ENCODE measurements around the gene GZF1. TPM values are rescaled to one million over a fixed set of nuclear protein-coding genes. Genes with fewer than 3 reads are reported as not detected.

Gene GZF1
- total RNA-seq, 1 donor from 2014 or later = 24.9 TPM

GRCh38 chr20:23415555-23415954, 53.6 kb downstream of the GZF1 start:
- Histone ChIP-seq H3K9me3 (replicated peaks) (no peaks in the 10 kb centered on the region), H3K27ac (replicated peaks) (peak overlapping the region; percentile 47), H3K36me3 (no peaks in the 10 kb centered on the region), H3K4me3 (no peak overlapping the region), H3K4me1 (peaks cover 79% of the 10 kb centered on the region), H3K27me3 (ENCODE audit: low read depth) (no peaks in the 10 kb centered on the region)
- intact Hi-C loops (cut with micrococcal nuclease) = no loop called here
- no peak for DNase-seq
- TF ChIP-seq CTCF (IDR thresholded peaks at IDR 0.05; ENCODE audit: borderline replicate concordance) = no peak

- intact Hi-C loops (cut with micrococcal nuclease) = no loop called here
- DNase-seq = no peak
- H3K36me3 ChIP-seq = no peaks in the 10 kb centered on the region
- no peak overlapping the region for H3K4me3 ChIP-seq
- H3K27me3 ChIP-seq (ENCODE audit: low read depth) = no peaks in the 10 kb centered on the region
- no peak for TF ChIP-seq CTCF (IDR thresholded peaks at IDR 0.05; ENCODE audit: borderline replicate concordance)
- H3K4me1 ChIP-seq = peaks cover 79% of the 10 kb centered on the region
- no peaks in the 10 kb centered on the region for H3K9me3 ChIP-seq (replicated peaks)
- peak overlapping the region; percentile 47 for H3K27ac ChIP-seq (replicated peaks)
Measured at GRCh38 chr20:23415959-23416583, 54.1 kb downstream of the GZF1 start.

GRCh38 chr20:23417861-23418260, 55.9 kb downstream of the GZF1 start:
- H3K4me1 ChIP-seq = peaks cover 72% of the 10 kb centered on the region
- peak overlapping the region; percentile 52 for H3K27ac ChIP-seq (replicated peaks)

GRCh38 chr20:23419657-23419994, 57.6 kb downstream of the GZF1 start:
- TF ChIP-seq CTCF (IDR thresholded peaks at IDR 0.05; ENCODE audit: borderline replicate concordance) = no peak
- H3K4me1 ChIP-seq = peaks cover 62% of the 10 kb centered on the region
- H3K27me3 ChIP-seq (ENCODE audit: low read depth) = peaks cover 2% of the 10 kb centered on the region
- DNase-seq = no peak
- peak overlapping the region; percentile 90 for H3K27ac ChIP-seq (replicated peaks)
- H3K36me3 ChIP-seq = no peaks in the 10 kb centered on the region
- H3K4me3 ChIP-seq = peak overlapping the region; percentile 96
- H3K9me3 ChIP-seq (replicated peaks) = no peaks in the 10 kb centered on the region
- intact Hi-C loops (cut with micrococcal nuclease) = no loop called here

More at GRCh38 chr20:23417861-23418260, 55.9 kb downstream of the GZF1 start:
- TF ChIP-seq CTCF (IDR thresholded peaks at IDR 0.05; ENCODE audit: borderline replicate concordance) = no peak
- no peaks in the 10 kb centered on the region for H3K9me3 ChIP-seq (replicated peaks)
- no peaks in the 10 kb centered on the region for H3K36me3 ChIP-seq
- intact Hi-C loops (cut with micrococcal nuclease) = no loop called here
- no peak for DNase-seq
- no peaks in the 10 kb centered on the region for H3K27me3 ChIP-seq (ENCODE audit: low read depth)
- H3K4me3 ChIP-seq = no peak overlapping the region

GRCh38 chr20:23419995-23420901, 58.3 kb downstream of the GZF1 start:
- Histone ChIP-seq H3K36me3 (no peaks in the 10 kb centered on the region), H3K4me1 (peaks cover 62% of the 10 kb centered on the region)
- DNase-seq = peak; percentile 29

More at GRCh38 chr20:23419995-23420901, 58.3 kb downstream of the GZF1 start:
- H3K27me3 ChIP-seq (ENCODE audit: low read depth) = peaks cover 8% of the 10 kb centered on the region
- no peaks in the 10 kb centered on the region for H3K9me3 ChIP-seq (replicated peaks)
- H3K27ac ChIP-seq (replicated peaks) = peak overlapping the region; percentile 90
- intact Hi-C loops (cut with micrococcal nuclease) = no loop called here
- TF ChIP-seq CTCF (IDR thresholded peaks at IDR 0.05; ENCODE audit: borderline replicate concordance) = no peak
- H3K4me3 ChIP-seq = peak overlapping the region; percentile 96
